NCI-H526 (cell line): ENCODE results near the gene PFKFB4.
"Not testable (repeated sequence)": the region's sequence is repeated elsewhere in the genome, so short reads cannot be mapped to it uniquely, and the experiment has no call there.

Source experiments
- DNase-seq, 2 experiments: peaks; one replicate each; lab custom pipeline; 2025; lab: John Stamatoyannopoulos, UW

Gene PFKFB4

DNA sequence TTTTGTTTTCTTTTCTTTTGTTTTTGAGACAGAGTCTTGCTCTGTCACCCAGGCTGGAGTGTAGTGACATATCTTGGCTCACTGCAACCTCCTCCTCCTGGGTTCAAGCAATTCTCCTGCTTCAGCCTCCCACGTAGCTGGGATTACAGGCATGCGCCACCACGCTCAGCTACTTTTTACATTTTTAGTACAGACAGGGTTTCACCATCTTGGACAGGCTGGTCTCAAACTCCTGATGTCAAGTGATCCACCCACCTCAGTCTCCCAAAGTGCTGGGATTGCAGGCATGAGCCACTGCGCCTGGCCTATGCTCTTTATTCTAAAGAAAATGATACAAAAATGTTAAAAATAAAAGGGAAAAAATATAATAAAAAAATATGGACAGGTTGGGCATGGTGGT, 25.9 kb downstream of the PFKFB4 start:
- not testable (repeated sequence) for DNase-seq

DNA sequence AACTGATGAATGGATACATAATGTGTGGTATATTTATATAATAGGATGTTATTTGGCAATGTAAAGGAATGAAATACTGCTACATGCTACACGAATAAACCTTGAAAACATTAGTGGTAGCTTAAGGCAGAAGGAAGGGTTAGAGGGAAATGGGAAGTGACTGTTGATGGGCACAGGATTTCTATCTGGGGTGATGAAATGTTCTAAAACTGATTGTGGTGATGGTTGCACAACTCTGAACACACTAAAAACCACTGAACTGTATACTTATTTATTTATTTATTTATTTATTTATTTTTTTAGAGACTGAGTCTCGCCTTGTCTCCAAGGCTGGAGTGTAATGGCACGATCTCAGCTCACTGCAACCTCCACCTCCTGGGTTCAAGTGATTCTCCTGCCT, 27.8 kb downstream of the PFKFB4 start:
- DNase-seq: no peak

DNA sequence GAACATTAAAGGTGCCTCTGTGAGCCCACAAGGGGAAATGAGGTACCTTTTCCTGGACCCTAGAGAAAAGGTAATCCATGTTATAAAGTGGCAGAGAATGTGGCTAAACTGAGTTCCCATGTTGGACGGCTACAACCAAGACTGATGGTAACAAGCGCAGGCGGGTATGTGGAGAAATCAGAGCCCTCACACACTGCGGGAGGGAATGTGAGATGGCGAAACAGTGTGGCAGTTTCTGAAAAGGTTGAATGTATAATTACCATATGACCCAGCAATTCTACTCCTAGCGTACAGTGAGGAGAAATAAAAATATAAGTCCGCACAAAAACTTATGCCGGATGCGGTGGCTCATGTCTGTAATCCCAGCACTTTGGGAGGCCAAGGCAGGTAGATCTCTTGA, 28.6 kb downstream of the PFKFB4 start:
- no peak for DNase-seq

DNA sequence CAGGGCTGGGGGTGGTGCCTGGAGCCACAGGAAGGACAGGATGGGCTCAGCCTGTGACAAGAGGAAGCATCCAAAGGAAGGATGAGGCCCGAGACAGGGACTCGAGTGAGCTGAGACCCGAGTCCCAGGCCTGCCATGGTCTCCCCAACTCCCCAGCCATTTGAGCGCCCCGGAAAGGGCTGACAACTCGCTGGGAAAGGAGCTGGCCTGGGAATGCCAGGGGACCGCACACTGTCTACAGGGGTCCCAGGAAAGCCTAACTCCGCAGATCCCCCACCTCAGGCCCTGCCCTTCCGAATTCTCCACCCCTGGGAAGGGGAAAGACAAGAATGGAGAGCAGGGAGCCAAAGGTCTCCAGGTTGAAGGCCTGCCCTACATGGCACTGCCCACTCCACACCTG, 31.6 kb downstream of the PFKFB4 start:
- DNase-seq: no peak

DNA sequence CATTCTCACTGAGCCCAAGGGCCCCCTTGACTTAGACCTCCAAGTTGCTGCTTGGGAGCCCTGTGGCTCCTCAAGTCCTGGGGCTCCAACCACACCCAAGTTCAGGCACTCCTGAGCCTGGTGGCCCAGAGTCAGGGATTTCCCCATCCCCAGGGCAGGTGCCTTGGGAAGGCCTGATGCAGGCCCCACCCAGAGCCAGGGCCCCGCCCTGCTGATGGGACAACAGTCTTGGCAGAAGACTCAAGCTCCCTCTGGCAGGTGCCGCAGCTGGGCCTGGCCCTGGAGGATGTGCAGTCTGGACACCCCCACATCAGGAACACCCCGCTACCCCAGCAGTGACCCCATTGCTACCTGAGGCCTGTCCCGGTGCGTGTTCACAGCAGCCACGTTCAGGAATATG, 35.0 kb downstream of the PFKFB4 start:
- DNase-seq: no peak

DNA sequence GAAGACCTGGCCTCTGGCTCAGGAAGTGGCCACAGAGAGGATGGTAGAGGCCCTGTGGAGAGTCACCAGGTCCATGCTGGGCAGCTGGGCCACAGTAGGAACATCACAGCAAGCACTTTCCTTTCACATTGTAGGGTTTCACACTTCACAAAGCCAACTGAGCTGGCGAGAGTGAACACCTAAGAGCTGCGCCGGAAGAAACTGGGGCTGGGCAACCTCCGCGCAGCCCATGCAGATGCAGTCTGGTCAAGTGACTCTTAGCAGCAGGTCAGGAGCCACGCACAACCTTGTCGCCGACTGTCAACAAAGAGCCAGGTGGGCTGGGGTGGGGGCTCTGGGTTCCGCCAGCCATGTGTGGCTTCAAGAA, 37.3 kb downstream of the PFKFB4 start:
- DNase-seq: no peak

DNA sequence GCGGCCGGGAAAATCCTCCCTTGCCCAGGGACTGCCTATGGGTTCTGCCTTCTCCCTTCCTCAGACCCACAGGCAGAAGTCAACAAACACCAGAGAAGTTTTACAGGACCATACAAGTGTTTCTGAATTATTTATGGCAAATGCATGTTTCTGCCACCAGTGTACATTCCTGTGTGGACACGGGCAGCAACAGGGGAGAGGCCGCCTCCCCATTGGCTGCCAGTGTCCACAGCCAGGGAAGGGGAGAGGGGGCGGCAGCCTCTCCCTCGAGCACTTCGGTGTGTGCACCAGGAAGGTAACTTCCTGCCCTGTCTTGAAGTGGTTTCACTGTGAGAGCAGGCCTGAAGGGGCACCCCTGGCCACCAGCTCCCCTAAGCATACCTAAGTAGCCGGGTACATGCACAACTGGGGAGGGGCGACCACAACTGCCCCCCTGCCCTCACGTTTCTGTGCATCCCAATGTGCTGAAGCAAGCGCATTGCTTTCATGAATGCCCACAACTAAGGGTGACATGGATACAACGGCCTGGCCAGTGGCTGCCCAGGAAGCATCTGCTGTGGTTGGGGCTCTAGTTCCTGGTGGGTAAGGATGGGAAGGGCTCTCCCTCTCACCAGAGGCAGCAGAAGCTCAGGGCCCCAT, 37.8 kb downstream of the PFKFB4 start:
- DNase-seq: no peak

DNA sequence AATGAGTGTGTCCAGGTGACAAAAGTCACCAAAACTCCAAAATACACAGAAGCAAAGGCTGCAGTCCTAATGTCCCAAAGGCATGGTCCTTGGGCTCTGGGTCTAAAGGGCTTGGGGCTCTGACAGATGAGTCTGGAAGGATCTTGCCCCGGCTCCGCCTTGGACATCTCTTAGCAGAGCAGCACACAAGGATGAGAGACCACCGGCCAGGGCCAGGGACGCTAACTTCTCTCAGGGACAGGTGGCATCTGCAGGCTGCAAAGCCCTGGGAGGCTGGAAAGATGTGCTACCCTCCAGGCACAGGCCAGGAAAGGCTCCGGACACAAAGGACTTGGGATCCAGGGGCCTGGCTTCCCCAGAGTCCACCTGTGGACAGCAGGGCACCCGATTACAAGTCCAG, 38.5 kb downstream of the PFKFB4 start:
- no peak for DNase-seq

DNA sequence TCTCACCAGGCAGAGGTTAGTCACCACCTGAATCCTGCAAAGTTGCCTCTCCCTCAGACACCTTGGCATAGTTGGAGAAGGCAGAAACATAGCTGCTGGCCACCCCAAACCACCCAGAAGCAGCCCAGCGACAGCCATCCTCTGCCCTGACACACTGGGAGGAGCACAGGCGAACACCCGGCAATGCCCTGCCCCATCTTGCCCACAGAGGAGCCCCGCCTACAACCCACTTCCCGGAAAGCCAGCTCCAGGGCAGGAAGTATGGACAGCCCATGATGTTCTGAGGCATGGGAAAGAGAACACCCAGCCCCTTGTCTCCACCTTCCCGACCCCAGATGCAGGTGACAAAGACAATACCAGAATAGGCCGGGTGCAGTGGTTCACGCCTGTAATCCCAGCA, 40.0 kb downstream of the PFKFB4 start:
- no peak for DNase-seq

DNA sequence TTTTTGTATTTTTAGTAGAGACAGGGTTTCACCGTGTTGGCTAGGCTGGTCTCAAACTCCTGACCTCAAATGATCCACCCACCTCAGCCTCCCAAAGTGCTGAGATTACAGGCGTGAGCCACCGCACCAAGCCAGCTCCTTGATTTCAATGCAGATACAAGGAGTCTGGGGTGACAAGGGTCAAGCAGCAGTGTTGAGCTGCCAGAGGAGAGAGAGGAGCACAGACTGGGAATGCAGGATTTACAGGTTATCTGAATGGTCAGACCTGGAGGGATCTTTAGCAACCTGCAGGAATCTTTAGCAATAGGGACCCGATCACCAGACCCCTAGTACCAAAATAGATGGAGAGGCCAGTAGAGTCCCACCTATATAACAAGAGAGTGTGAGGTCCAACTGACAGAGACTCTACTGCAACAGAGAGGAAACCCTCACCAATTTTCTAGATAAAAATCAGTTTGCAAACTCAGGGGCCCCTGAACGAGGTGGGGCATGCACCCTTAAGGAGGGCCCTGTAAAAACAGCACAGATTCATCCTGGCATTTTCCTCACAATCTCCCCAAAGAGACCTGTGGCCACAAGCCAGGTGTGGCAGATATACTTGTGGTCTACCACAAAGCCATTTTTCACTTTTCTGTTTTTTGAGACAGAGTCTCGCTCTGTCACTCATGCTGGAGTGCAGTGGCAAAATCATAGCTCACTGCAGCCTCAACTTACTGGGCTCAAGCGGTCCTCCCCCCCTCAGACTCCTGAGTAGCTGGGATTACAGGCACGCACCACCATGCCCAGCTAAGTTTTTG, 42.0 kb downstream of the PFKFB4 start:
- DNase-seq: no peak

DNA sequence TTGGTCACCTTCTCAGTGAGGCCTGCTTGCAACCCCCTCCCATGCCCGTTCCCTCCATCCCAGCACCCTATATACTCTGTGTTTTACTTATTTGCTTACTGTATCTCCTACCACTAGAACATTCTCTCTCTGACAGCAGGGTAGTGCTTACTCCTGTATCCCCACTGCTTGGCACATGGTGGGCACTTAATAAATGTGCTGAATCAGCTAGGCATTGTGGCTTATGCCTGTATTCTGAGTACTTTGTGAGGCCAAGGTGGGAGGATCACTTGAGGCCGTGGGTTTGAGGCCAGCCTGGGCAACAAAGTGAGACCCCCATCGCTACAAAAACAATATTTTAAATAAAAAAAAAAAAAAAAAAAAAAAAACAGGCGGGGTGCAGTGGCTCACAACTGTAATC, 45.1 kb downstream of the PFKFB4 start:
- DNase-seq: no peak

DNA sequence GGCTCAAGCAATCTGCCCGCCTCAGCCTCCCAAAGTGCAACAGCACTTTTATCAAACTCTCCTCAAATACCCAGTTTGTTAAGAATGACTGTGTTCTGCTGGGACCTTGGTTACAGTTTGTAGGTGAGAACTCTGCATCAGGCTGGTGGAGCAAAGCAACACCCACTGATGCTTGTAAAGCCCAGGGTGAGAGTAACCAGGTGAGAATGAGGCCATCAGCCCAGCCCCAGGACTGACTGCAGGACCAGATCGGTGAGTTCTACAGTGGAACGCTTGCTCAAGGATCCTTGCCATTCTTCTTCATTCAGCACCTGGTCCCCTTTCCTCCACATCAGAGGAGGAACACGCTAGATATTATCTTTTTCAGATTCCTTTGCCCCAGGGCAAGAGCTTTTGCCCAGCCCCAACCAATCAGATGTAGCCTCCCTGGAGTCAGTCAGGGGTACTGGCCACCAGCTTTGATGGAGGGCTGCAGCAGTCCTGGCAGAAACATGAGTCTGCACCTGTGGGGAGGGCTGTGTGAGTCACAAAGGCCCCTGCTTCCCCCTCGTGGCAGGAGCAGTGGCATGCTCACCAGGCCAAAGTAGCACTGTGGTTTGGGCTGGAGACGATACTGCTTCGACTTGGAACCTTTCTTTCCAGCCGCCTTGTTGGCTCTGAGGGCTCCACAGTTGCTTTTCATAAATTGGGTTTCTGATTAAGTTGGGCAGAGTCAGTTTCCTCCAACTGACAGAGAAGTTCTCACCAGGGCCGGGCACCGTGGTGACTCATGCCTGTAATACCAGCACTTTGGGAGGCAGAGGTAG, 49.1 kb downstream of the PFKFB4 start:
- peak; percentile 26 to 59 for DNase-seq

DNA sequence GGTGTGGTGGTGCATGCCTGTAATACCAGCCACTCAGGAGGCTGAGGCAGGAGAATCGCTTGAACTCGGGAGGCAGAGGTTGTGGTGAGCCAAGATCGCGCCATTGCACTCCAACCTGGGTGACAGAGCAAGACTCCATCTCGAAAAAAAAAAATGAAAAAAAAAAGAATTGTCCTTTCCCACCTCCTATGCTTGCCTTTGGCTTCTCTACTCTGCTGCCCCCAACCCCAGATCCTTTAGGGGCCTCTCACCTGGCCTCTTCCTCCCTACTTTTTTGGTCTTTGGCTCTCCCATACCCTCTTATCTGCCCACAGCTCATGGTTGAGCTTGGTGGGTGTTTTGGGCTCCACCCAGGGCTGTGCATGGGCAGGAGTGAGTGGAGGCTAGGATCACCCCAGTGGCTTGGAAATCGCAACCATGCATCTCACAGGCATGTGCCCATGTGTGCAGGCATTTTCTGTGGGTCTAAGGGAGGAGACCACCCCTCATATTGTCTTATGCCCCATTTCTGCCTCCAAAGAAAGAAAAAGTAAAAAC, 50.6 kb downstream of the PFKFB4 start:
- no peak for DNase-seq

DNA sequence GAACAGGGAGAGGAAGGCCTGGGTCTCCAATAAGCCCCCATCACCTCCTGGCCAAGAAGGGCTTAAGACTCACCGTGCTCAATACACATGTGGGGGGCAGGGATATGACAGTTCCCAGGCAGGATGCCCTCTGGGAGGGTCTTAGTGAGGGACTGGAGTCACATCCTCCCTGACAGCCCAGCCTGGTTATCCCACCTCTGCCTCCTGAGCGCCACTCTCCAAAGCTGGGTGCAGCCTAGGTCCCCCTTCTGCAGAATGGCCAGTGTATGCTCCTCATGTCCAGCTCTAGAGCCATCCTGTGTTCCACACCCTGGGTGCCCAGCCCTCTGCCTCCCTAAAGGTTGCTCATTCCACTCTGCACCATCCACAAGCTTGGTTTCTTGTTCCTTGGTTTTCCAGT, 51.5 kb downstream of the PFKFB4 start:
- DNase-seq: no peak

DNA sequence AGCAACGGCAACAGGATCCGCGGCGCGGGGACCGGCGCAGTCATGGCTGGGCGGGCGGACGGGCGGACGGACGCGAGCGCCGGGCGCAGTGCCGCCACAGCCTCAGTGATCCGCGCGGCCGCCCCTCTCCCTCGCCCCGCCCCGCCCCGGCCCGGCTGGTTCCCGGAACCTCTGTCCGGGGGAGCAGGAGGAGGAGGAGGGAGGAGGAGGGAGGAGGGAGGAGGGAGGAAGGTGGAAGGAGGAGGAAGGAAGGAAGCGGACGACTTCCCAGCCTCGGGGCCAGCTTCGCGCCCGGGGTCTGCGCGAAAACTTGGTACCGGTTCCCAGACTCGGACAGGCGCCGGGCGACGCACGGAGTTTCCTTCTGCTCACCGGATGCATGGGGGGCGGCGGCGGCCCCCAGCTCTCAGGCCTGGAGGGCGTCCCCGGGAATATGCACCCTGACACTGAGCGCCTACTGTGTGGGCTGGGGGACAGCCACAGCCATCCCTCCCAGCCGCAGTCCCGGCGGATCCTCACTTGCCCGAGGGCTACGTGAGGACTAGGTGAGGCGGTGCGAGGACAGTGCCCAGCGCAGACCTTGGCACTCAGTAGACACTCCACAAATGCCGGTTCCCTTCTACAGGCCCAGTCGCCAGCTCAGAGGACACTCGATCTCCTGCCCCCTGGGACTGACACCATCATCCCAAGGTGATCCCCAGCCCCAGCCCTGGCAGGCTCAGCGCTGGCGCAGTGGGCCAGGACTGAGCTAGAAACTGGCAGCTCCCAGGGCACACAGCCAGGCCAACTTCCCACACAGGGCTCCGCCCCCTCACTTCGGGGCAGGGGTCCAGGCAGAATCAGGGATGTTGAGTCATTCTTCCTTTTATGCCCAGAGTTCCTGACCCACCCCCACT, 52.3 kb downstream of the PFKFB4 start, which contains the start of gene SHISA5:
TSS of gene SHISA5 (minus strand) at position 124 of the 896 bp plus-strand sequence. CDS start at position 44, 80 bp downstream.
- DNase-seq: peak in 1 of 2 experiments; percentile 57

DNA sequence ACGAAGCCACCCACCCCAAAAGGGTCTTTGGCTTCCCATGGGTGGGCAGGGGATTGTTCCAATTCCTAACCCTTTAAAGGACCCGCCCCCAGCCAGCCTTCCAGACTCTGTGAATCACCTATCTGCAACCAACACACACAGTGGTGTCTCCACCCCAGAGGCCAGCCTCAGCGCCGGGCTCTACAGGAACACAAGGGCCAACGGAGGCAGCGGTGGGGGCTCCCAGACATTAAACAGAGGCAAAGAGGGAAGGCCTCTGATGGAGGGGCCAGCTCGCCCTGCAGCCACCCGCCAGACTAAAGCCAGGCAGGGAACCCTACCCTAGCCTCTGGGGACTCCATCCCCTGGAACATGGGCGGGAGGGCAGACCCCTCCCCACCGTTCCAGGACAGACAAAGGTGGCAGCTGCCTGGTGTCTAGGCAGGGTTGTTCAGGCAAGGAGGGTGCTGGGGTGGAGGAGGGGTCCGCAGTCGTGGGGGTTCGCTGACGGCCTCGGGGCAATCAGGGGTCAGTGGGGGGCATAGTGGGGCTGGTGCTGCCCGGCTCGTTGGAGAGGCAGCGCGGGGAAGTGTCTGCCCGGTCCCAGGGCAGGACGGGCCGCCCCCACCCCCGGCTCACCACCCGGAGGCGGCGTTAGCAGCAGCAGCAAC, 53.1 kb downstream of the PFKFB4 start:
- DNase-seq: peak in 1 of 2 experiments; percentile 32

DNA sequence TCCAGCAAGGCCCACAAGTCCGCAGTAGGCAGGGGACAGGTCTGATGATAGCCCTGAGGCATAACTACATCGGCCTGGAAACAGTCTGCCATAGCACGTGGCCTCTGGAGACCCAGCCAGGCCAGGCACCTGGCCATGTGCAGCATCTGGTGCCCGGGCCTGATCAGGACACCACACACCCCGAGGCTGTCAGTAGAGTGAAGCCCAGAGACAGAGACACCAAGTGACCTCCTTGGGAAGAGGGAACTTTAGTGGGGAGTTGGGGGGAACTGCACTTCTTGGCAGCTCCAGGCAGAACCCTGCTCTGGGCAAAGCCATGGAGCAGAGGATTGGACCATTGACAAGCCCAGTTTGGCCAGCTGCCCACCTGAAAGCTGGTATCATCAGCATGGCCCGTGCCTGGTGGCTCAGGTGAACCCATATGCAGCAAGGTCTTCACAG, 53.9 kb downstream of the PFKFB4 start:
- DNase-seq: no peak

DNA sequence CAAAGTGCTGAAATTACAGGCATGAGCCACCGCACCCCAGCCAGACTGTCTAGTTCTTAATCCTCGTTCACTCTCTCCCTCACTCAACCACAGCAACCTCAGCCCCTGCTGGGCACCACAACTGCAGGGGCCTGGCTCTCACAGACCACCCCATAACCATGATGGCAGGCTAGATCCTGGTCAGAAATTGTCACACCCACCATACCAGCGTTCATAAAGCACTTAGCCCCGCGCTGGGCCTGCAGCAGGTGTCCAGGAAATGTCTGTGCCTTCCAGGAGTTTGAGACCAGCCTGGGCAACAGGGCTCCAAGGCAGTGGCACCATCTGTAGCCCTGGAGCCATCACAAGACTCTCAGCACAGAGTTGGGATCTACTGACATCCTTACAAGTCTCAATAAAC, 54.5 kb downstream of the PFKFB4 start:
- no peak for DNase-seq

DNA sequence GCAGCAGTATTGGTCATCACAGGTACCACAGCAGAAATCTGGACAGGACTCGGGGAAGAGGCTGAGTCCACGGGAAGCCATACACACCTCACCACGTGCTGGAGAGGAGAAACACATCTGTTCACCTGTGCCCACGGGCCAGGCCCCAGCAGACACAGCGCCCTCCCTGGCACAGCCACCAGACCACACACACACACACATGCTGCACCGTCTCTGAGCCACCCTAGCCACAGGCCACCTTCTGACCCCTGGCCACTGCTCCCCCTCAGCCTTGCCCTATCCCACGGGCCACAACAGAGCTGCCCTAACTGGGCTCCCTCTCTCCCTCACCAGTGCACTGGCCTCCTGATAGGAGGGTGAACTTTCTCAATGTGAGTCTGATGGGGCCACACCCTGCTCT, 55.4 kb downstream of the PFKFB4 start:
- no peak for DNase-seq

DNA sequence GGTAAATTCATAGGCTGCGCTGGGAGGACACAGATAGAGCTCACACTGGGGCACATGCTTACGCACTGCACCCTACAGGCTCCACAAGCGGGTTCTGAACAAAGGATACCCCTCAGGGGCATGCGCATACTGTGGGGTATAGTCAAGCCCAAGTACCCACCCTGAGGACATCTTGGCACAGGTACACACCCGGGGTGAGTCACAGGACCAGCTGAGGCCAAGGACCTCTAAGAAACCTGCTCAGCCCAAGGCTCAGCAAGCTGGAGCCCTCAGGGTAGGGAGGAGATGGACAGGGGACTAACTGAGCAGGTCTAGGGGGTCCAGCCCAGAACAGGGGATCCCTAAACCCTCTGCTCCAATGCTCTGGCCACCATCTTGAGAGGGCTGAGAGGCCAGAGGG, 55.9 kb downstream of the PFKFB4 start:
- no peak for DNase-seq

DNA sequence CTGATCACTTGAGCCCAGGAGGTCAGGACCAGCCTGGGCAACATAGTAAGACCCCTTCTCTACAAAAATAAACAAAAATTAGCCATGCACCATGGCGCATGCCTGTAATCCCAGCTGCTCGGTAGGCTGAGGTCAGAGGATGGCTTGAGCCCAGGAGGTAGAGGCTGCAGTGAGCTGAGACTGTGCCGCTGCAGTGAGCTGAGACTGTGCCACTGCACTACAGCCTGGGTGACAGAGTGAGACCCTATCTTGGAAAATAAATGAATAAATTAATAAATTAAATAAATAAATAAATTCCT, 63.5 kb downstream of the PFKFB4 start:
- DNase-seq: no peak
